Fibroblast of pulmonary artery (primary cell): Measurements from ENCODE around the gene ARHGAP24.
"Not testable (repeated sequence)": the region's sequence is repeated elsewhere in the genome, so short reads cannot be mapped to it uniquely, and the experiment has no call there.

Experiments used
- DNase-seq: peaks from one replicate; pipeline ENCODE4 v3.0.0-alpha.2; 2010; ENCODE audit warnings: low read depth
- H3K4me3 ChIP-seq: replicated peaks from 2 replicates; pipeline ENCODE4 v1.5.1; 2011; ENCODE audit warnings: low read depth, mild to moderate bottlenecking, control low read depth, low read length, moderate library complexity
- CTCF ChIP-seq: IDR thresholded peaks from 2 replicates; pipeline ENCODE4 v1.5.1; 2011; ENCODE audit warnings: mild to moderate bottlenecking, control low read depth, low read length, inconsistent platforms; ENCODE audit errors: missing control alignments

The ARHGAP24 gene

GRCh38 chr4:85514783-85515182 lies 39.8 kb downstream of the ARHGAP24 start:
- DNase-seq = no peak
- peak overlapping the region; percentile 41 for H3K4me3 ChIP-seq
- no peak for TF ChIP-seq CTCF

- no peak for TF ChIP-seq CTCF
Measured at GRCh38 chr4:85515701-85516100, 40.8 kb downstream of the ARHGAP24 start.

GRCh38 chr4:85518526-85518925 lies 43.6 kb downstream of the ARHGAP24 start:
- not testable (repeated sequence) for DNase-seq, H3K4me3 ChIP-seq

More at GRCh38 chr4:85515701-85516100, 40.8 kb downstream of the ARHGAP24 start:
- DNase-seq = no peak
- no peak overlapping the region for H3K4me3 ChIP-seq

GRCh38 chr4:85520765-85521749 lies 46.1 kb downstream of the ARHGAP24 start:
- TF ChIP-seq CTCF = no peak
- no peak overlapping the region for H3K4me3 ChIP-seq
- DNase-seq = peak; percentile 26

GRCh38 chr4:85522277-85522676 lies 47.3 kb downstream of the ARHGAP24 start:
- DNase-seq = no peak
- TF ChIP-seq CTCF = no peak

GRCh38 chr4:85522836-85523235 lies 47.9 kb downstream of the ARHGAP24 start:
- TF ChIP-seq CTCF = no peak
- DNase-seq = no peak
- H3K4me3 ChIP-seq = no peak overlapping the region

More at GRCh38 chr4:85522277-85522676, 47.3 kb downstream of the ARHGAP24 start:
- H3K4me3 ChIP-seq = no peak overlapping the region

GRCh38 chr4:85527815-85528214 lies 52.9 kb downstream of the ARHGAP24 start:
- no peak overlapping the region for H3K4me3 ChIP-seq
- TF ChIP-seq CTCF = no peak
- DNase-seq = no peak
